Fibroblast of villous mesenchyme (primary cell): ENCODE results near the gene SMURF2. TPM values are rescaled to one million over a fixed set of nuclear protein-coding genes. Genes with fewer than 3 reads are reported as not detected.

ENCODE experiments used
- DNase-seq: peaks from one replicate; pipeline ENCODE4 v3.0.0-alpha.2; 2010; ENCODE audit warnings: low read depth
- H3K4me3 ChIP-seq: 2 replicates; pipeline ENCODE4 v1.5.1; 2011; ENCODE audit warnings: low read depth, mild to moderate bottlenecking, low read length
- total RNA-seq: library from RNA; depleted of rRNA; stranded (reverse); fragments of >200 nt; gene quantifications from 2 replicates; pipeline ENCODE4 v1.2.3, GENCODE V29; 2012
- TF ChIP-seq, protein P1 (sequence below): IDR thresholded peaks from 2 replicates; pipeline ENCODE4 v1.5.1; 2012; ENCODE audit warnings: low read depth, mild to moderate bottlenecking, low read length; ENCODE audit not compliant: insufficient read depth

Gene SMURF2
- total RNA-seq, 1 donor: 188 TPM

DNA sequence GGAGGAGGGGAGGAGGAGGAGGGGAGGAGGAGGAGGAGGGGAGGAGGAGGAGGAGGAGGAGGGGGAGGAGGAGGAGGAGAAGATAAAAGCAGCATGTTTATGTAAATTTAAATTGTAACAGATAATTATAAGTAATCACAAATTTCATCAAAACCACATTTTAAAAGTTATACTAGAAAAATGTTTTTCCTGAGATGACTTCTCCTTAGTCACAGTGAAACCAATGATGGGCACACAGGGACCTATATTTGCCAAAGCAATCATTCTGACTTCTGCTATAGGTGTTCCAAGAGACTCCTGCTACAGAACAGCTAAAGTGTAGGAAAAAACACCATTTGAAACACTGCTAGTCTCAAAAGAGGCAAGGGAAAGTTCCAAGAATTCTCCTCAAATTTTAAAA is 88.9 kb downstream of the SMURF2 start:
- no peak for DNase-seq
- no peak overlapping the region for H3K4me3 ChIP-seq
- TF ChIP-seq, protein P1, sequence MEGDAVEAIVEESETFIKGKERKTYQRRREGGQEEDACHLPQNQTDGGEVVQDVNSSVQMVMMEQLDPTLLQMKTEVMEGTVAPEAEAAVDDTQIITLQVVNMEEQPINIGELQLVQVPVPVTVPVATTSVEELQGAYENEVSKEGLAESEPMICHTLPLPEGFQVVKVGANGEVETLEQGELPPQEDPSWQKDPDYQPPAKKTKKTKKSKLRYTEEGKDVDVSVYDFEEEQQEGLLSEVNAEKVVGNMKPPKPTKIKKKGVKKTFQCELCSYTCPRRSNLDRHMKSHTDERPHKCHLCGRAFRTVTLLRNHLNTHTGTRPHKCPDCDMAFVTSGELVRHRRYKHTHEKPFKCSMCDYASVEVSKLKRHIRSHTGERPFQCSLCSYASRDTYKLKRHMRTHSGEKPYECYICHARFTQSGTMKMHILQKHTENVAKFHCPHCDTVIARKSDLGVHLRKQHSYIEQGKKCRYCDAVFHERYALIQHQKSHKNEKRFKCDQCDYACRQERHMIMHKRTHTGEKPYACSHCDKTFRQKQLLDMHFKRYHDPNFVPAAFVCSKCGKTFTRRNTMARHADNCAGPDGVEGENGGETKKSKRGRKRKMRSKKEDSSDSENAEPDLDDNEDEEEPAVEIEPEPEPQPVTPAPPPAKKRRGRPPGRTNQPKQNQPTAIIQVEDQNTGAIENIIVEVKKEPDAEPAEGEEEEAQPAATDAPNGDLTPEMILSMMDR: no peak

DNA sequence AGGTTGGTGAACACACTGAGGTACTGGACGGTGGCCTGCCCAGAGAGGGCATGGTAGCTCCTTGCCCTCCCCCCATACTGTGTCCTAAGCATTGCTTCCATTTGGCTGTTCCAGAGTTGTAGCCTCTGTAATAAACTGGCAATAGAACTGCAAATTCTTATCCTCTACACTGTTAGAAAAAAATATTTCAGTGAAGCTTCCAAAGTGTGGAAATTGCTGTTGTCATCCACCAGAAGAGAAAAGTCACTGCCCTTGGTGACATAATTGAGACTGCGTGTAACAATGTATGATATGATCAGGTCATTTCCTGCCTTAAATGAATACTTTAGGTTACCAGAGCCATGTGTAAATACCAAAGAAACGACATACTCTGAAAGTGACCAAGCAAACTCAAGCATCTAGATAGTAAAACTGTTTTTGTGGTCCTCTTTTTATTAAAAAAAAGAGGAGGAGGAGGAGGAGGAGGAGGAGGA is 89.4 kb downstream of the SMURF2 start:
- DNase-seq: peak; percentile 75
- TF ChIP-seq, protein P1: no peak
- H3K4me3 ChIP-seq: no peak overlapping the region

DNA sequence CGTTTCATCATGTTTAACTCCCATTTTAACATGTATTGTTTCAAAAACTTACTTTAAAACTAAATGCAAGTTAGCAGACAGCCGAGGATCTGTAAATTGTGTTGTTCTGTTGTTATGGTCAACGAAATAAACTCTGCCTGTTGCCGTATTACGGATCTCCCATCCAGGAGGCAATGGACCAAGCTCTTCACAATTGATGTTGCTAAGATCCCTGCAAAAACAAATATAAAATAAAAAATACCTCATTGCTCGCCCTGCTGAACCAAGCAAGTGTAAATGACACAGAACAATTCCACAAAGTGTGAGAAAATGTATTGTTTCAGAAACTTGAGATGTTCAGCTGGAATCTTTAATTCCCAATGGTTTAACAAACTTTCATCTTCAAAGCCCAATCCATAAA is 90.4 kb downstream of the SMURF2 start:
- TF ChIP-seq, protein P1: no peak
- no peak for DNase-seq
- H3K4me3 ChIP-seq: no peak overlapping the region

DNA sequence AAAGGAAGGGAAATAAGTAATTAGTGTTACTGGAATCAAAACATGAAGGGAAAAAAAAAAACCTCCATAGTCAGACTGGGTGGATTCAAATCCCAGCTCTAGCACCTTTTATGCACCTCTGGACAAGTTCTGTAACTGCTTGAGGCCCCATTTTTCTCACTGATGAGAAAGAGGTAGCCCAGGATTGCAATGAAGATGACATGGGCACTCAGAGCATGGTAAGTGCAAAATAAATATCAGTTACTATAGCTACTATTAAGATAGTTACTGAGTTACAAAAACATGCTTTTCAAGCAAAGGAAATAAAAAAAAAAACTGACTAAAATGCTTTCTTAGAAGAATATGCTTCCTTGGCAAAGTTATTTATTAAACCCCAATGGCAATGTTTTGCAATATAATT is 96.5 kb downstream of the SMURF2 start:
- H3K4me3 ChIP-seq: no peak overlapping the region
- TF ChIP-seq, protein P1: no peak
- no peak for DNase-seq

DNA sequence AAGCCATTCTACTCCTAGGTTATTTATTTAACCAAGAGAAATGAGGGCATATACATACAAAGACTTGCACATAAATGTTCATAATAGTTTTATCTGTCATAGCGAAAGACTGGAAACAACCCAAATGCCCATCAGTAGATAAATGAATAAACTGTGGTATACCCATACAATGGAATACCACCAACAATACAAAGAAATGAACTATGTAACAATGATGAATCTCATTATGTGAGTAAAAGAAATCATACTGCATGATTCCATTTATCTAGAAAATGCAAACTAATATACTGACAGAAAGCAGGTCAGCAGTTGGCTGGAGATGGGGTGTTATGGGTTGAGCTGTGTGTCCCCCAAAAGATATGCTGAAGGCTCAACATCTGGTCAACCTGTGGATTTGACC is 98.0 kb downstream of the SMURF2 start:
- TF ChIP-seq, protein P1: no peak
- no peak overlapping the region for H3K4me3 ChIP-seq
- DNase-seq: no peak

DNA sequence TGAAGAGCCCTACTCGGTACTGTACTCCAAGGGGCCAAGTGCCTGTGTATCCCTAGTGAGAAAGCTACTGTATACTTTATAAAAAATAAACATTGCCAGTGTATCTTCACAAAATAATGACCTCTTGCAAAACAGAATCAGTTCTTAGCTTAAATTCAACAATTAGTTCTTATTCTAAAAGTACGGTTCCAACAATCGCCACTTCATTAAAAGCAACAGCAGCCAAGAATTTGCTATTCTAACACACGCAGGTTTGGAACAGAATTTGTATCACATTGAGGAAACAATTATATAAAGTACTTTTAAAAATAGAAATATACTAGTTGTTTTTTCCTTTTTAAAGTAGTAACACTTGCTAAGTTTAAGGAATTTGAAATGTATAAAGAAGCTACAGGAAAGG is 106.8 kb downstream of the SMURF2 start:
- no peak overlapping the region for H3K4me3 ChIP-seq
- no peak for DNase-seq
- TF ChIP-seq, protein P1: no peak

DNA sequence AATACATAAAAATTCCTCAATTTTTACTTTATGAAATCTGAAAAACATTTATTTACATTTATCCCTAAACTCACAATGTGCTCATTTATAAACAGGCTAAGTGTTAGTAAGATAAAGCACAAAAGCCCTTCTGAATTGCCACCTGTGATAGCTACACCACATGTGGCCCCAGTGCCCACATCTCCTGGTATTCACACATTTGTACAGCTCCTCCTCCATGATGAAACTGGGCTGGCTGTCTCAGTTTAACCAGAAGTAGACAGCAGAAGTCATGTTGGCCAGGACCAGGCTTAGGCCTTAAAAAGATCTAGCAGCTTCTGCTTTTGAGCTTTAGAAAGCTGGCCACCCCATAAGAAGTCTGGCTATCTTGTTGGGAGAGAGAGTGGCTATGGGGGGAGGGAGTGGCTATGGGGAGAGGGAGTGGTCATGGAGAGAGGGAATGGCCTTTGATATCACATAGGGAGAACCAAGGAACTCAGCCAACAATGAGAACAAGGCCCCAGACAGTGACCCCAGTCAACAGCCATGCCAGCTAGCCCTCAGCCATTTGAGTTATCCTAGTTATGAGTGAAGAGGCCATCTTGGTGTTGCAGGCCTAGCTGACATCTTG is 108.0 kb downstream of the SMURF2 start:
- DNase-seq: no peak
- no peak overlapping the region for H3K4me3 ChIP-seq
- TF ChIP-seq, protein P1: no peak
